ENCODE measurements around the gene TMEM94.
"Not testable (repeated sequence)": the region's sequence is repeated elsewhere in the genome, so short reads cannot be mapped to it uniquely, and the experiment has no call there.

The TMEM94 gene

GRCh38 chr17:75456417-75457046, at the start of gene TMEM94:
Gene TMEM94 (plus strand): TSS chr17:75456635. CDS start chr17:75471906, 15,271 bp downstream.
- DNase-seq (ENCODE audit: low spot score) = peak; percentile 99

GRCh38 chr17:75407655-75408352, 48.6 kb upstream of the TMEM94 start:
- no peak for DNase-seq (ENCODE audit: low spot score)

- no peak for DNase-seq (ENCODE audit: low spot score)
Measured at GRCh38 chr17:75410141-75410540, 46.3 kb upstream of the TMEM94 start.

GRCh38 chr17:75411328-75412067, 44.9 kb upstream of the TMEM94 start:
- DNase-seq (ENCODE audit: low spot score) = no peak

- DNase-seq (ENCODE audit: low spot score) = peak; percentile 65
Measured at GRCh38 chr17:75412455-75413317, 43.7 kb upstream of the TMEM94 start.

GRCh38 chr17:75414488-75414887, 41.9 kb upstream of the TMEM94 start:
- DNase-seq (ENCODE audit: low spot score) = no peak

- no peak for DNase-seq (ENCODE audit: low spot score)
Measured at GRCh38 chr17:75416006-75416405, 40.4 kb upstream of the TMEM94 start.

- DNase-seq (ENCODE audit: low spot score) = no peak
Measured at GRCh38 chr17:75417054-75417580, 39.3 kb upstream of the TMEM94 start.

- no peak for DNase-seq (ENCODE audit: low spot score)
Measured at GRCh38 chr17:75418531-75418930, 37.9 kb upstream of the TMEM94 start.

- no peak for DNase-seq (ENCODE audit: low spot score)
Measured at GRCh38 chr17:75428543-75429469, 27.6 kb upstream of the TMEM94 start.

GRCh38 chr17:75430159-75430974, 26.1 kb upstream of the TMEM94 start:
- DNase-seq (ENCODE audit: low spot score) = peak; percentile 64

GRCh38 chr17:75433218-75433783, 23.1 kb upstream of the TMEM94 start:
- no peak for DNase-seq (ENCODE audit: low spot score)

- DNase-seq (ENCODE audit: low spot score) = not testable (repeated sequence)
Measured at GRCh38 chr17:75434433-75434832, 22.0 kb upstream of the TMEM94 start.

- not testable (repeated sequence) for DNase-seq (ENCODE audit: low spot score)
Measured at GRCh38 chr17:75437404-75437803, 19.0 kb upstream of the TMEM94 start.

- no peak for DNase-seq (ENCODE audit: low spot score)
Measured at GRCh38 chr17:75439287-75439686, 17.1 kb upstream of the TMEM94 start.

- no peak for DNase-seq (ENCODE audit: low spot score)
Measured at GRCh38 chr17:75440738-75441448, 15.5 kb upstream of the TMEM94 start.

- DNase-seq (ENCODE audit: low spot score) = no peak
Measured at GRCh38 chr17:75442168-75443103, 14.0 kb upstream of the TMEM94 start.

- no peak for DNase-seq (ENCODE audit: low spot score)
Measured at GRCh38 chr17:75445296-75445695, 11.1 kb upstream of the TMEM94 start.

All from AG08395 (cell line).